Lower leg skin (tissue), 4 donors: ENCODE measurements around the gene BNIP3. TPM values are rescaled to one million over a fixed set of nuclear protein-coding genes. Genes with fewer than 3 reads are reported as not detected.

ENCODE experiments used
- DNase-seq, 2 donors: peaks; one replicate each; pipeline ENCODE4 v3.0.0-alpha.2; 2019; ENCODE audit warnings: low spot score in 2 of 2
- H3K4me3 ChIP-seq: fragments of 200-600 bp; sonication (generic); 2 replicates; pipeline ENCODE4 v1.5.1; 2017; ENCODE audit warnings: mild to moderate bottlenecking, low read depth; ENCODE audit not compliant: poor library complexity, severe bottlenecking
- POLR2A ChIP-seq, 2 donors: fragments of 450-650 bp; IDR thresholded peaks; one replicate each; pipeline ENCODE4 v1.6.1; 2016 to 2017; ENCODE audit warnings: antibody characterized with exemption in 2 of 2, mild to moderate bottlenecking in 1 of 2, moderate library complexity in 1 of 2
- WGBS, 2 donors: methylation state at CpG; one replicate each; pipeline ENCODE4 v1.1.5; 2018; 5-methylcytosine and 5-hydroxymethylcytosine counted together
- intact Hi-C: fragments of 100-400 bp; cut with DNase I; formaldehyde crosslinking; loops from one replicate; pipeline ENCODE4 v1.15.0; 2023; ENCODE audit warnings: low total_unique reads
- total RNA-seq, 4 donors: library from RNA; depleted of rRNA; stranded (reverse); fragments of >200 nt; gene quantifications; one replicate each; pipeline ENCODE4 v1.1.0, GENCODE V29; 2016
- TF ChIP-seq, protein P1 (sequence below), 3 donors: fragments of 450-650 bp; IDR thresholded peaks; one replicate each; pipeline ENCODE4 v1.5.1; 2016; ENCODE audit warnings: antibody characterized with exemption in 3 of 3, mild to moderate bottlenecking in 3 of 3, moderate library complexity in 2 of 3

BNIP3 gene
- total RNA-seq, 4 donors from 2014 or later, result 78.4 to 241 (median 168) TPM

DNA sequence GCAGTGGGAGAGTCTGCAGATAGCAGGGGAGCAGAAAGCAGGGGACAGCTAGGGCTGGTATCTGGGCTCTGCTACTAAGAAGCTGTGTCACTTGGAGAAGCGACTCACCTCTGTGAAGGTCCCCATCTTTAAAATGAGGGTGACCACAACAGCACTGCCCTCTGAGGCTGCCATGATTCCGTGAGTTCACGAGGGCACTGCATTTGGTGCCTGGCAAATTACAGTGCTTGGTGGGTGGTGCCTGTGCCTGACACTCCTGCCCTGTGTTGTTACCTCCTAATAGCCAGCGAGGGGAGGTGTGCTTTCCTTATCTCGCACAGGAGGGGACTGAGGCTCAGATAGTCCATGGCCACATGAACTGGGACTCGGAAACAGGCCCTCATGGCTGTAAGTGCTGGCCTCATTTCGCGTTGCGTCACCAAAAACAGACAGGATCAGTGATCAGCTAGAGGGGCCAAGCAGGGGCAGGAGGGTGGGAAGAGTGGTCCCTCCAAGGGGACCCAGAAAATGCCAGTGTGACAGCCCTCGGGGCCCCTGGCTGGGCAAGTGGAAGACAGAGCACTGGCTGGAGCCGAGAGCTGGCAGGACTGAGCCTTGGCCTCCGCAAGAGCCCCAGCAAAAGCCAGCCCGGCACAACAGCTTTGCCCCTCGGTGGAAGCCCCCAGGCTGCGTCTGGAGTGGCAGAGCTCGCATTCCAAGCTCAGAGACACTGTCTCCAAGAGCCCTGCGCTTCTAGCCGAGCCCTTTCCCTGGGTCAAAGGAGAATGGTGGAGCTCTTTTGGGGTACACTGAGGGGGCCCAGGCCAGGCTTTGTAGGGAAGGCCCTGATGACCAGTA lies 17.3 kb upstream of the BNIP3 start:
- TF ChIP-seq, protein P1, sequence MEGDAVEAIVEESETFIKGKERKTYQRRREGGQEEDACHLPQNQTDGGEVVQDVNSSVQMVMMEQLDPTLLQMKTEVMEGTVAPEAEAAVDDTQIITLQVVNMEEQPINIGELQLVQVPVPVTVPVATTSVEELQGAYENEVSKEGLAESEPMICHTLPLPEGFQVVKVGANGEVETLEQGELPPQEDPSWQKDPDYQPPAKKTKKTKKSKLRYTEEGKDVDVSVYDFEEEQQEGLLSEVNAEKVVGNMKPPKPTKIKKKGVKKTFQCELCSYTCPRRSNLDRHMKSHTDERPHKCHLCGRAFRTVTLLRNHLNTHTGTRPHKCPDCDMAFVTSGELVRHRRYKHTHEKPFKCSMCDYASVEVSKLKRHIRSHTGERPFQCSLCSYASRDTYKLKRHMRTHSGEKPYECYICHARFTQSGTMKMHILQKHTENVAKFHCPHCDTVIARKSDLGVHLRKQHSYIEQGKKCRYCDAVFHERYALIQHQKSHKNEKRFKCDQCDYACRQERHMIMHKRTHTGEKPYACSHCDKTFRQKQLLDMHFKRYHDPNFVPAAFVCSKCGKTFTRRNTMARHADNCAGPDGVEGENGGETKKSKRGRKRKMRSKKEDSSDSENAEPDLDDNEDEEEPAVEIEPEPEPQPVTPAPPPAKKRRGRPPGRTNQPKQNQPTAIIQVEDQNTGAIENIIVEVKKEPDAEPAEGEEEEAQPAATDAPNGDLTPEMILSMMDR (IDR thresholded peaks at IDR 0.05), result no peak
- TF ChIP-seq POLR2A (IDR thresholded peaks at IDR 0.05), result no peak
- DNase-seq, result peak in 1 of 2 donors; percentile 73
- intact Hi-C loops, result no loop called here
- 92 to 93% methylated on average over 17 to 18 of the region's 18 CpGs for WGBS, 2 donors
- H3K4me3 ChIP-seq, result no peak overlapping the region

DNA sequence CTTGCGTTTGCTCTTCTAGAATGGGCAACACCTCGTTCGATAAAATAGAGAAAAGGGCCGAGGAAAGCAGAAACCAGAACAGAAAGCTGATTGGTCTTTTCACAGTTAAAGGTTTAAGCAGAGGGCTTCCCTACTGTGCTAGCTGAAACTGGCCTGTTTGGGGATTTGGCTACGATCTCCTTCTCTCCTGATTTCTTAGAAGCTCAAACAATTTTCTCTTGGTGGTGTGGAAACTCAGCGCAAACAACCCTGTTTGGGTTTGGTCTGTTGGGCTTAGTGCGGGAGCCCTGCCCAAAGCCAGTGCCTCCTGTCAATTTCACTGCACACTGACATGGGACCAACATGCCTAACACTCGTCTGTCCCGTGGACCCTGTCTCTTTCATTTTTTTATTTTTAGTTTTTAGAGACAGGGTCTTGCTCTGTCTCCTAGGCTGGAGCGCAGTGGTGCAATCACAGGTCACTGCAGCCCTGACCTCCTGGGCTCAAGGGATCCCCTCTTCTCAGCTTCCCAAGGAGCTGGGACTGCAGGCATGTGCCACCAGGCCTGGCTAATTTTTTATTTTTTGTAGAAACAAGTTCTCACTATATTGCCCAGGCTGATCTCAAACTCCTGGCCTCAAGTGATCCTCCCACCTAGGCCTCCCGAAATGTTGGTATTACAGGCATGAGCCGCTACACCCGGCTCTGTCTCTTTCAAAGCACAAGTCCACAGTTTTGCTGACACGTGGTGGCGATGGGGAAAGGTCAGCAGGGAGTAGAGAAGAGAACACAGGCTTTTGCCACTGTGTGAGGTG lies 16.5 kb upstream of the BNIP3 start:
- intact Hi-C loops, result no loop called here
- DNase-seq, result no peak
- TF ChIP-seq POLR2A (IDR thresholded peaks at IDR 0.05), result no peak
- TF ChIP-seq, protein P1 (IDR thresholded peaks at IDR 0.05), result no peak
- no peak overlapping the region for H3K4me3 ChIP-seq
- WGBS, 2 donors, result 72 to 74% methylated on average over 15 of the region's 15 CpGs

DNA sequence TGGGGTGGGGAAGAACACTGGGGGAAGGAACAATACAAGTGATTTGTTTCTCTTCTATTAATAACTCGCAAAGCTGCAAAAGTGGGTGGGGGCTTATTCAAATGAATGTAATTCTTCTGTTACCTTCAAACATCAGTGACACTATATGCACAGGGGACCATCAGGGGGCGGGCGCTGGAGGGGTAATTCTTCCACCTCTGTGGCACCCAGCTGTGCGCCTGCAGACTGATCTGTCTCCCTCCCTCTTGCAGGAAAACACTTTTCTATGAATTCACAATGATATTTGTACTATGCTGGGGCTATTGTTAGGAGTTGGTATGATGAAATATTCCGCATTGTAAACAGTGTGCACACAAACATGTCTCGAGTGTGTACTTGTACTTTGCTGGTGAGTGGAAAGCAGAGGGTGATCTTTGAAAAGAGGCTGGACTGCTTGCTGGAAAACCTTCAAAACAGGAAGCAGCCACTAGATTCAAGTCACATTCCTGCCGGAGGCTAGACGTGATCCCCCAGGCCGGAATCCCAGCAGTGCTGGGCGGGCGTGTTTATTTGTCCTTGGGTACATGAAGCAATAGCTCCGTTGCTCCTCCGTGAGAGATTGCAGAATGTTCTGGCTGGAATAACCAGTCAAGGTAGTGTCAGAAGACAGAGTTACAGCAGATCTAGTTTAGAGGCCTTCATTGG lies 15.8 kb upstream of the BNIP3 start:
- intact Hi-C loops, result no loop called here
- no peak overlapping the region for H3K4me3 ChIP-seq
- 32 to 43% methylated on average over 12 to 13 of the region's 13 CpGs for WGBS, 2 donors
- DNase-seq, result peak; percentile 88 to 96
- TF ChIP-seq, protein P1 (IDR thresholded peaks at IDR 0.05), result no peak
- TF ChIP-seq POLR2A (IDR thresholded peaks at IDR 0.05), result no peak

DNA sequence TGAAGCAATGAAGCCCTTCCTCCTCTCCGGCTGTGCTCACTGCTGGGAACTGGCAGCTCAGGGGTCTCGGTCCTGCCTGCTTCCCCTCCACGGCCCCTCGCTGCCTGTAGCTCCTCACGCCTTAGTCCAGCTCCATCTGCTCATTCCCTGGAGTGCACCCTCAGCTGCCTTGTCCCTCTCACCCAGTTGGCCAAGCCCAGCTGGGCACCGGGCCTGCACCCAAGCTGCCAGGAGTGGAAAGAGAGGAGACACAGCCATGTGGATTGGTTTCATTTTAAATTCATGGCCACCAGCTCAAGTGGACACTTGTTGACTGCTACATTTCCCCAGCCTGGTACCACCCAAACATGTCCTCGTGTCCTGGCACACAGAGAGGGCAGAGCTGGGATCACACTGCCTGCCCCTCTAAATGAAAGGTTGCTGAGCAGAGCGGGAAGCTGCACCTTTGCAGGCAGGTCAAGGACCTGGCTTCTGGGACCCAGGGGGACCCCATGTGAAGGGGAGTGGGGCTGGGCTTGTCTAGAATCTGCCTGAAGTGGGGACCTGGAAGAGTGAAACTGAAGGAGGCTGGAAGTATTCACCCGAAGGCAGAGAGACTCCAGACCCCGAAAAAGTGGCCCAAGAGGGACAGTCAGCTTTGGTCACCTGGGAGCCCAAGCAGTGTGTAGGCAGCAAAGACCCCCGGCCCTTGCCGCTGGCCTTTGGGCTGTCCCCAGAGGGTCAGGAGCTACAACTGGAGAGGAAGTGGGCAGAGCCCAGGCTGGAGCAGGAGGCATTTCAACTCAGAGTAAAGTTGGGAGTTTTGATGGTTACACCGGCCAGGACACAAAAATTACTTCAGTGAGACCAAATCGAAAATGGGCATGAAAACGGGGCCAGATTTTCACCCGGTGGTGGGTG lies 15.0 kb upstream of the BNIP3 start:
- DNase-seq, result no peak
- TF ChIP-seq, protein P1 (IDR thresholded peaks at IDR 0.05), result no peak
- no peak for TF ChIP-seq POLR2A (IDR thresholded peaks at IDR 0.05)
- intact Hi-C loops, result no loop called here
- WGBS, 2 donors, result 72 to 77% methylated on average over 16 of the region's 16 CpGs
- no peak overlapping the region for H3K4me3 ChIP-seq

DNA sequence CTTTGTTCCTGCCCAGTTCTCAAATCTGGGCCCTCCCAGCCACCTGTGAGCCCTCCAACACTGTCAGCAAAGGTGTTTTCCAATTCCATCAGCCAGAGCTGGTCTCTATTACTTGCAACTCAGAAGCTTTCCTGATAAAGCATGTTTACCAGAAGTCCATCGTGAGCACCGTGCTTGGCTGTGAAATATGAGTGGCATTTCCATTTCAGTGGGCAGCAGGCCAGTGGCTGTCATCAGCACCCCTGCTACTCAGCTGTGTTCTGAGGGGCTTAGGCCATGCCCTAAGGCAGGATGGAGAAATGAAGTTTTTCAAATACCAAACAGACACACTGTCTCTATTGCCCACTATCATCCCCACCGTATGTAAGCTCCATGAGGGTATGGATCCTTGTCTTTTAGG lies 12.7 kb upstream of the BNIP3 start:
- intact Hi-C loops, result no loop called here
- H3K4me3 ChIP-seq, result no peak overlapping the region
- WGBS, 2 donors, result 68 to 90% methylated on average over 3 of the region's 3 CpGs
- no peak for TF ChIP-seq POLR2A (IDR thresholded peaks at IDR 0.05)
- no peak for DNase-seq
